Mesenchymal stem cell (in vitro differentiated cells and primary cell): ENCODE data around the gene DOCK10.

Experiments used
- DNase-seq: peaks from one replicate; pipeline ENCODE4 v3.0.0-alpha.2; 2013
- H2AFZ ChIP-seq: one replicate; pipeline ENCODE4 v1.6.1; 2013; ENCODE audit warnings: low read depth, mild to moderate bottlenecking, control low read depth, inconsistent platforms, low read length, moderate library complexity
- H2AK5ac ChIP-seq: 2 replicates; pipeline ENCODE4 v1.6.1; 2013; ENCODE audit warnings: low read length, moderate library complexity, mild to moderate bottlenecking, inconsistent platforms; ENCODE audit not compliant: severe bottlenecking
- H2BK120ac ChIP-seq: one replicate; pipeline ENCODE4 v1.6.1; 2013; ENCODE audit warnings: low read depth, mild to moderate bottlenecking, inconsistent platforms, low read length, moderate library complexity
- H2BK12ac ChIP-seq, 2 experiments: one replicate each; pipeline ENCODE4 v1.6.1; 2013; ENCODE audit warnings: inconsistent platforms in 2 of 2, low read length in 2 of 2, mild to moderate bottlenecking in 2 of 2, moderate library complexity in 2 of 2, control low read depth in 1 of 2
- H2BK15ac ChIP-seq: one replicate; pipeline ENCODE4 v1.6.1; 2013; ENCODE audit warnings: mild to moderate bottlenecking, low read depth, inconsistent platforms; ENCODE audit not compliant: poor library complexity, severe bottlenecking
- H2BK5ac ChIP-seq: 2 replicates; pipeline ENCODE4 v1.6.1; 2013; ENCODE audit warnings: low read depth, mild to moderate bottlenecking, low read length, control low read depth, inconsistent platforms; ENCODE audit not compliant: poor library complexity, severe bottlenecking
- H3K14ac ChIP-seq, 2 experiments: one replicate each; pipeline ENCODE4 v1.6.1; 2013; ENCODE audit warnings: inconsistent platforms in 2 of 2, low read length in 2 of 2, control low read depth in 1 of 2, mild to moderate bottlenecking in 1 of 2, moderate library complexity in 1 of 2
- H3K18ac ChIP-seq, 2 experiments: one replicate each; pipeline ENCODE4 v1.6.1; 2013; ENCODE audit warnings: inconsistent platforms in 2 of 2, low read length in 2 of 2, control low read depth in 1 of 2, low read depth in 1 of 2, mild to moderate bottlenecking in 1 of 2
- H3K23ac ChIP-seq, 2 experiments: one replicate each; pipeline ENCODE4 v1.6.1; 2013; ENCODE audit warnings: inconsistent platforms in 2 of 2, low read length in 2 of 2, mild to moderate bottlenecking in 2 of 2, moderate library complexity in 2 of 2, control low read depth in 1 of 2
- H3K27ac ChIP-seq: 2 replicates; pipeline ENCODE4 v1.5.1; 2013; ENCODE audit warnings: mild to moderate bottlenecking, moderate library complexity, low read length, control low read depth, inconsistent platforms; ENCODE audit not compliant: poor library complexity, severe bottlenecking
- H3K27me3 ChIP-seq, 2 experiments: 2 replicates each; pipeline versions ENCODE4 v1.6.1 to v1.7.0; 2013; ENCODE audit warnings: low read length in 2 of 2, mild to moderate bottlenecking in 2 of 2, moderate library complexity in 2 of 2, control low read depth in 1 of 2, inconsistent platforms in 1 of 2; ENCODE audit not compliant: control insufficient read depth in 1 of 2, insufficient read depth in 1 of 2
- H3K36me3 ChIP-seq, 2 experiments: 2 replicates each; pipeline versions ENCODE4 v1.6.1 to v1.7.0; 2013; ENCODE audit warnings: low read length in 2 of 2, control low read depth in 1 of 2, inconsistent platforms in 1 of 2, low read depth in 1 of 2, mild to moderate bottlenecking in 1 of 2; ENCODE audit not compliant: insufficient read depth in 2 of 2, control insufficient read depth in 1 of 2
- H3K4ac ChIP-seq, 2 experiments: one replicate each; pipeline ENCODE4 v1.6.1; 2013; ENCODE audit warnings: inconsistent platforms in 2 of 2, low read length in 2 of 2, mild to moderate bottlenecking in 2 of 2, moderate library complexity in 2 of 2, control low read depth in 1 of 2, low read depth in 1 of 2
- H3K4me1 ChIP-seq: 2 replicates; pipeline ENCODE4 v1.6.1; 2013; ENCODE audit warnings: low read depth, low read length, control low read depth; ENCODE audit not compliant: control insufficient read depth, insufficient read depth
- H3K4me2 ChIP-seq: 2 replicates; pipeline ENCODE4 v1.6.1; 2013; ENCODE audit warnings: low read length, mild to moderate bottlenecking, inconsistent platforms; ENCODE audit not compliant: poor library complexity, severe bottlenecking
- H3K4me3 ChIP-seq, 2 experiments: 2 replicates each; pipeline versions ENCODE4 v1.5.1 to v1.7.0; 2013; ENCODE audit warnings: low read length in 2 of 2, mild to moderate bottlenecking in 2 of 2, control low read depth in 1 of 2, low read depth in 1 of 2; ENCODE audit not compliant: insufficient read depth in 1 of 2
- H3K79me1 ChIP-seq: replicated peaks from 2 replicates; pipeline ENCODE4 v1.6.1; 2013; ENCODE audit warnings: mild to moderate bottlenecking, control low read depth, low read length, inconsistent platforms; ENCODE audit not compliant: poor library complexity, severe bottlenecking
- H3K9ac ChIP-seq: 2 replicates; pipeline ENCODE4 v1.7.0; 2013; ENCODE audit warnings: mild to moderate bottlenecking, low read length, moderate library complexity
- H3K9me3 ChIP-seq: 2 replicates; pipeline ENCODE4 v1.7.0; 2013; ENCODE audit warnings: mild to moderate bottlenecking, low read length; ENCODE audit not compliant: control insufficient read depth
- H4K8ac ChIP-seq: one replicate; pipeline ENCODE4 v1.6.1; 2013; ENCODE audit warnings: inconsistent platforms, mild to moderate bottlenecking, low read length, moderate library complexity
- H4K91ac ChIP-seq: one replicate; pipeline ENCODE4 v1.6.1; 2013; ENCODE audit warnings: mild to moderate bottlenecking, low read length, inconsistent platforms
- WGBS: methylation state at CpG from one replicate; pipeline ENCODE4 v1.1.7; 2013; ENCODE audit warnings: mixed read lengths; 5-methylcytosine and 5-hydroxymethylcytosine counted together

The DOCK10 gene

GRCh38 chr2:224925810-224926100 lies 116.5 kb downstream of the DOCK10 start:
- Histone ChIP-seq H3K9me3 (no peaks in the 10 kb centered on the region), H3K4me2 (no peak overlapping the region), H3K4me3 (peak overlapping the region in 1 of 2 experiments; percentile 26), H2BK5ac (no peak overlapping the region), H3K79me1 (peaks cover 13% of the 10 kb centered on the region), H3K27me3 (no peaks in the 10 kb centered on the region), H3K9ac (peak overlapping the region; percentile 87), H3K36me3 (peaks cover 3 to 70% of the 10 kb centered on the region in 2 experiments), H3K18ac (no peak overlapping the region), H4K8ac (no peak overlapping the region), H2AK5ac (no peak overlapping the region), H2BK12ac (no peak overlapping the region), H3K23ac (no peak overlapping the region), H4K91ac (no peak overlapping the region), H3K14ac (no peak overlapping the region), H3K27ac (no peak overlapping the region), H2BK15ac (no peak overlapping the region), H2BK120ac (no peak overlapping the region), H3K4ac (no peak overlapping the region), H2AFZ (no peak overlapping the region), H3K4me1 (peaks cover 6% of the 10 kb centered on the region)
- peak; percentile 44 for DNase-seq

DNA sequence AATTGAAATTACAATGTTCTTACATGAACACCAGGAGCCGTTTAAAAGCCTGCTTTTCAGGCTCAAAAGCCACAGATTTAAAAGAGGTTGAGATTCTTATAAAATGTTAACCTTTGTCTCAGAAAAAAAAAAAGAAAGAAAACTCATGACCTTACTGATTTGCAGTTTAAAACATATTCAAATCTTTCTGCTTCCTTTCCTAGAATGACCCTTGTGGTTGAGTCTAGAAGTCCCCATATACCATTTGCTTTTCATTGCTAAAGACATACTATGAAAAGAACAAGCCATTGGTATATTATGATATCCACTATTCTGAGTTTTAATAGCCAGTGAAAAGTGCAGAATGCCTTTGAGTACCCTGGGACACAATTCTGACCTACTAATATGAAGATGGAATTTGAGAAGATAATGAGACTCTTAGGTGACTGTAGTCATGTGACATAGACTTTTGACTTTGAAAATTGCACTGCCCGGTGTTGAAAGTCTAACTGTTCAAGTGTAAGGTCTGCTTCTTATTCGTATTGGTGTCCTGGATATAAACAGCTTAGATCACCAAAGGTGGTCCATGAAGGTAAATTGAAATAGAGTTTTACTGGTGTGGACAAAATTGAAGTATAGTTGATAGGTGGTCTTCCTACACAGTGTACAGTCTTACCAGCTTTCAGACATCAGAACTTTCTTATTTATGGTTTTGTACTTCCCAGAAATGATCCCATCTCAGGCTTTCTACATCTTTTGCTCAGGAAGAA lies 117.0 kb downstream of the DOCK10 start:
- Histone ChIP-seq H2AK5ac (no peak overlapping the region), H3K4me3 (no peak overlapping the region), H3K14ac (no peak overlapping the region), H4K91ac (no peak overlapping the region), H4K8ac (no peak overlapping the region), H2AFZ (no peak overlapping the region), H3K27ac (no peak overlapping the region), H3K4ac (no peak overlapping the region), H3K23ac (no peak overlapping the region), H2BK12ac (no peak overlapping the region), H2BK15ac (no peak overlapping the region), H3K4me2 (no peak overlapping the region), H3K9me3 (no peaks in the 10 kb centered on the region), H3K18ac (no peak overlapping the region), H3K27me3 (no peaks in the 10 kb centered on the region), H3K36me3 (peaks cover 3 to 65% of the 10 kb centered on the region in 2 experiments), H2BK120ac (no peak overlapping the region), H3K9ac (peak overlapping the region; percentile 87), H2BK5ac (peak overlapping the region; percentile 24), H3K4me1 (peaks cover 6% of the 10 kb centered on the region), H3K79me1 (peaks cover 13% of the 10 kb centered on the region)
- 96% methylated on average over 2 of the region's 3 CpGs for WGBS
- no peak for DNase-seq

DNA sequence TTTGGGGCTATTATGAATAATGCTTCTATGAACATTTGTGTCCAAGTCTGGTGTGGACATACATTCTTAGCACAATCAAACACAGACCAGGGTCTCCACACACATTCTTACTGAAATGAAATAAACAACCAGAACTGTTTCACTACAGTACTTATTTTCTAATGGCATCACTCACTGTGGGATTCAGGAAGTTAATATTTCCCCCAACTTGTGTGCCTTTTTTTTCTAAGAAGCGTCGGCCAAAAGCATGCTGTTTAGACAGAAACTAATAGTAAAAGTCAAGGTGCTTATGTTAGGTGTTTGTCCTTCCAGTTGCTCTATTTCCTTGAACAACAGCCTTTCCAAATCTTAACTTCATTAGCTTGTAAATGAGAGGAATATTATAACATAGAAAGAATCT lies 117.6 kb downstream of the DOCK10 start:
- 100% methylated on average over 2 of the region's 2 CpGs for WGBS
- Histone ChIP-seq H3K4me3 (no peak overlapping the region), H2BK5ac (no peak overlapping the region), H3K14ac (no peak overlapping the region), H3K27ac (no peak overlapping the region), H3K4me2 (no peak overlapping the region), H2AFZ (no peak overlapping the region), H3K23ac (no peak overlapping the region), H3K4ac (no peak overlapping the region), H3K36me3 (peaks cover 3 to 64% of the 10 kb centered on the region in 2 experiments), H3K9me3 (no peaks in the 10 kb centered on the region), H2BK12ac (no peak overlapping the region), H2BK15ac (no peak overlapping the region), H3K18ac (no peak overlapping the region), H2AK5ac (no peak overlapping the region), H3K9ac (peak overlapping the region; percentile 87), H2BK120ac (no peak overlapping the region), H3K79me1 (peaks cover 14% of the 10 kb centered on the region), H4K91ac (no peak overlapping the region), H3K27me3 (no peaks in the 10 kb centered on the region), H3K4me1 (peaks cover 6% of the 10 kb centered on the region), H4K8ac (no peak overlapping the region)
- no peak for DNase-seq

- no peak overlapping the region for H3K14ac ChIP-seq
- H2AK5ac ChIP-seq = no peak overlapping the region
- no peak overlapping the region for H2BK120ac ChIP-seq
- H2AFZ ChIP-seq = no peak overlapping the region
- H3K9ac ChIP-seq = no peak overlapping the region
- H2BK12ac ChIP-seq = no peak overlapping the region
- no peak overlapping the region for H3K4me3 ChIP-seq
- H4K8ac ChIP-seq = no peak overlapping the region
- peaks cover 3 to 64% of the 10 kb centered on the region in 2 experiments for H3K36me3 ChIP-seq
- no peak overlapping the region for H2BK15ac ChIP-seq
- H3K27ac ChIP-seq = no peak overlapping the region
- no peak overlapping the region for H4K91ac ChIP-seq
- no peak overlapping the region for H3K4me2 ChIP-seq
- H3K27me3 ChIP-seq = no peaks in the 10 kb centered on the region
- no peak overlapping the region for H3K4ac ChIP-seq
- H3K9me3 ChIP-seq = no peaks in the 10 kb centered on the region
- H3K23ac ChIP-seq = no peak overlapping the region
- WGBS = 100% methylated on average over 1 of the region's 2 CpGs
- DNase-seq = no peak
- H3K79me1 ChIP-seq = peaks cover 16% of the 10 kb centered on the region
- H3K4me1 ChIP-seq = peaks cover 2% of the 10 kb centered on the region
- no peak overlapping the region for H2BK5ac ChIP-seq
- H3K18ac ChIP-seq = no peak overlapping the region
Measured at GRCh38 chr2:224922142-224922727, 120.0 kb downstream of the DOCK10 start.
